ENCODE data around the gene DBR1. TPM values are rescaled to one million over a fixed set of nuclear protein-coding genes. Genes with fewer than 3 reads are reported as not detected.

The DBR1 gene
- total RNA-seq, 2 donors from 2014 or later, result 10.5 to 18.7 TPM

DNA sequence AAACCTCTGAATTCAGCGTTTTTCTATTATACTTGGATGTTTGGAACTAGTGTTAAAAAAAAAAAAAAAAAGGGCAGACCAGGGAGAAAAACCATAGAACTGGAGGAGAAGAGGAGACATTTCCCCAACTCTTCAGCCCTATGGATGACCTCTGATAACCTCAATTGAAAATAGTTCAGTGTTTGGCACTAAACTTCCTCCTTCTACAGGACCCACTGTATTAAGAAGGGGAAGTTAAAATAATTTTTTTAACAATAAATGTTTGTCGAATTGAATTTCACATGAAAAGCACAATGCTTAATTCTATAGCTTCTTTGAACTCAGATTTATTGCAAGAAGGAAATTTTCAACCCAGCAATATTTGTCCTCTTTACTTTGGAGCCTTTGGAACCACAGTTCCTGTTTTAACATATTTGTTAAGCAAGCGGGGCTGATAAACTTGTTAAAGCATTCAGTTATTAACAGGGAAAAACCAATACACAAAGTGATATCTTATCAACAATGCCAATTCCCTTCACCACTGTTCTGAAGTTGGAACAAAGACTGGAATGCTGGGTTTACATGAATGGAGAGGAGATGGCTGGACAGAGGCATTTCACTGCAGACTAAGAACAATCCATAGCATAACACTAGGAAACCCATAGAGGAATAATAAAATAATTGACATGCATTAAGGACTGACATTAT, 39.4 kb downstream of the DBR1 start:
- Histone ChIP-seq H3K27me3 (no peaks in the 10 kb centered on the region), H3K4me1 (no peaks in the 10 kb centered on the region), H3K9me3 (no peaks in the 10 kb centered on the region), H3K9ac (ENCODE audit: low read depth in 2 of 2, low read length in 2 of 2) (no peak overlapping the region), H3K27ac (no peak overlapping the region), H3K36me3 (no peaks in the 10 kb centered on the region), H3K4me3 (no peak overlapping the region)
- TF ChIP-seq, protein P1, sequence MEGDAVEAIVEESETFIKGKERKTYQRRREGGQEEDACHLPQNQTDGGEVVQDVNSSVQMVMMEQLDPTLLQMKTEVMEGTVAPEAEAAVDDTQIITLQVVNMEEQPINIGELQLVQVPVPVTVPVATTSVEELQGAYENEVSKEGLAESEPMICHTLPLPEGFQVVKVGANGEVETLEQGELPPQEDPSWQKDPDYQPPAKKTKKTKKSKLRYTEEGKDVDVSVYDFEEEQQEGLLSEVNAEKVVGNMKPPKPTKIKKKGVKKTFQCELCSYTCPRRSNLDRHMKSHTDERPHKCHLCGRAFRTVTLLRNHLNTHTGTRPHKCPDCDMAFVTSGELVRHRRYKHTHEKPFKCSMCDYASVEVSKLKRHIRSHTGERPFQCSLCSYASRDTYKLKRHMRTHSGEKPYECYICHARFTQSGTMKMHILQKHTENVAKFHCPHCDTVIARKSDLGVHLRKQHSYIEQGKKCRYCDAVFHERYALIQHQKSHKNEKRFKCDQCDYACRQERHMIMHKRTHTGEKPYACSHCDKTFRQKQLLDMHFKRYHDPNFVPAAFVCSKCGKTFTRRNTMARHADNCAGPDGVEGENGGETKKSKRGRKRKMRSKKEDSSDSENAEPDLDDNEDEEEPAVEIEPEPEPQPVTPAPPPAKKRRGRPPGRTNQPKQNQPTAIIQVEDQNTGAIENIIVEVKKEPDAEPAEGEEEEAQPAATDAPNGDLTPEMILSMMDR (IDR thresholded peaks at IDR 0.05), result no peak
- intact Hi-C loops (cut with DNase I), result no loop called here
- no peak for DNase-seq

DNA sequence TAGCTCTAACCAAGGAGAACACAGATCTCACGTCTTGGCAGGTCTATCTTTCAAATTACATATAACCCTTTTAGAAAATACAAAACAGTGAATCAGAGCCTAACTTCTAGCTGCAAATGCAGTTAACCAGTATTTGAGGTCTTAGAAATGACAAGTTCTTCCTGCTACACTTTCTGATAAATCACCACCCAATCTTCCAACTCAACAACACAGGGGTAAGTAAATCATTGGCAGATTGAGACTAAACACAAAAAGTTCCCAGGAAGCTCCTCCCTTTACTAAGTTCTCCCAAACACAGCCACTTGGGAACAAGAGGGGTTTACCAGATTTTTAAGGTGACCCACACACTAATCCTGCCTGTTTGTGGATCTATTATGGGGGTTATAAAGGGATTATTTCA, 42.5 kb downstream of the DBR1 start, which contains the start of gene A4GNT:
Gene A4GNT, minus strand, starts transcription at position 152 of the 400 bp plus-strand sequence. CDS start 1,134 bp downstream, outside the sequence.
- Histone ChIP-seq H3K9me3 (no peaks in the 10 kb centered on the region), H3K27me3 (no peaks in the 10 kb centered on the region), H3K4me1 (no peaks in the 10 kb centered on the region), H3K4me3 (no peak within 1 kb of the TSS), H3K36me3 (no peaks in the 10 kb centered on the region), H3K27ac (no peak within 1 kb of the TSS), H3K9ac (ENCODE audit: low read depth in 2 of 2, low read length in 2 of 2) (no peak within 1 kb of the TSS)
- intact Hi-C loops (cut with DNase I), result no loop called here
- TF ChIP-seq, protein P1 (IDR thresholded peaks at IDR 0.05), result no peak
- DNase-seq, result no peak

DNA sequence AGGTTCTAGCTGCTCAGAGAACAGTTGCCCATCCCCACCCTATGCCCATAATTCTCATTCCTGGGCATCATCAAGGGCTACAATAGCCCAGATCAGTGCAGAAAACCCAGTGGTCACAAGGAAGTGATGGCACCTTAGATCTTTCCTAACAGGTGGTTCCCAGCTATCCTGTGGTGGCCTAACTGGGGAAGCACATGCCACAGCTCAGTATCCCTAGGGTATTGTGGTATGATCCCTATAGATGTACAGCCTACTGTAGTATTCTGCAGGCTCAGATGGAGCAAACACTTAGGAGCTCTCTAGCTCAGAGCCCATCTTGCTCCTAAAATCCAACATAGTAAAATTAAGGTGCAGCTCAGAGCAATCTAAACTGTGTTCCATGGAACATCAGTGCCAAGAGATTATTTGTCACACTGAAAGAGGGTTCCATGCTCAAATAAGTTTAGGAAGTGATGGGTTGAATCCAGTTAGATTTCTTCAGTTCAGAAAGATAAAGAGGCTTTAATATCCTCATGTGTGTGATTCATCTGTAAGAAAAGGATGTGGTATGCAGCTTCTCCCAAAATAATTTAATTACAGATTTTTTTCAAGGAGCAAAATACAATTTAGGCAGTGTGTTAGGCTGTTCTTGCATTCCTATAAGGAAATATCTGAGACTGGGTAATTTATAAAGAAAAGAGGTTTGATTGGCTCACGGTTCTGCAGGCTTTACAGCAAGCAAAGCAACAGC, 46.9 kb downstream of the DBR1 start:
- no peaks in the 10 kb centered on the region for H3K9me3 ChIP-seq
- H3K4me3 ChIP-seq, result no peak overlapping the region
- H3K4me1 ChIP-seq, result no peaks in the 10 kb centered on the region
- H3K36me3 ChIP-seq, result no peaks in the 10 kb centered on the region
- TF ChIP-seq, protein P1 (IDR thresholded peaks at IDR 0.05), result no peak
- no peaks in the 10 kb centered on the region for H3K27me3 ChIP-seq
- no peak for DNase-seq
- no peak overlapping the region for H3K27ac ChIP-seq
- no peak overlapping the region for H3K9ac ChIP-seq (ENCODE audit: low read depth in 2 of 2, low read length in 2 of 2)
- intact Hi-C loops (cut with DNase I), result no loop called here

DNA sequence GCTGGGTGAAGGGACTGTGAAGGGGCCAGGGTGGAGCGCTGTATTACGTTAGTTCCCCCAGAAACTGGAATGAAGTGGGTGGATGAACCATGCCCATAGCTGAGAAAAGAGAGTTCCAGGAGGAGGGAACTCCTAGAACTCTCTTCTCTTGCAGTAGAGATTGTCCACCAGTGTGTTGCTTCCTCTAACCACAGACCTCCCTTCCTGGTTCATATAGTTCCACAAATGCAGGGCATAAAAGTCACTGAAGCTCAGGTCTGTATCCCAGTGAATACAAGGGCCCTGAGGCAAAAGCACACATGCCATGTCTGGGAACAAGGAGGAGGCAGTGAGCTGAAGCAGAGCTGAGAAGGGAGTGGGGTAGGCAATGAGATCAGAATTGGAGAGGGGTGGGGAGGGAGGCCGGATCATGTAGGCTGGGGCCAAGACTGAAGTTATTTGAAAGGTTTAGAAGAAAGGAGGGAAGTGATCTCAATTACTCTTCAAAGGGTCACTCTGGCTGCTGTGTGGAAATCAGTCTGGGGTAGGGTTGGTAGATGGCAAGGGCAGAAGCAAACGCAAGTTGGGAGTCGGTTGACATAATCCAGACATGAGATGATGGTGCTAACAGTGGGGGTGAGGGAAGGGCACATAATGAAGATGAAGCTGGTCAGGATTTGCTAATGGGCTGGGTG, 49.0 kb downstream of the DBR1 start:
- intact Hi-C loops (cut with DNase I), result no loop called here
- Histone ChIP-seq H3K27me3 (no peaks in the 10 kb centered on the region), H3K4me1 (no peaks in the 10 kb centered on the region), H3K9ac (ENCODE audit: low read depth in 2 of 2, low read length in 2 of 2) (no peak overlapping the region), H3K27ac (peak overlapping the region; percentile 17), H3K36me3 (no peaks in the 10 kb centered on the region), H3K9me3 (no peaks in the 10 kb centered on the region), H3K4me3 (no peak overlapping the region)
- DNase-seq, result no peak
- TF ChIP-seq, protein P1 (IDR thresholded peaks at IDR 0.05), result no peak

DNA sequence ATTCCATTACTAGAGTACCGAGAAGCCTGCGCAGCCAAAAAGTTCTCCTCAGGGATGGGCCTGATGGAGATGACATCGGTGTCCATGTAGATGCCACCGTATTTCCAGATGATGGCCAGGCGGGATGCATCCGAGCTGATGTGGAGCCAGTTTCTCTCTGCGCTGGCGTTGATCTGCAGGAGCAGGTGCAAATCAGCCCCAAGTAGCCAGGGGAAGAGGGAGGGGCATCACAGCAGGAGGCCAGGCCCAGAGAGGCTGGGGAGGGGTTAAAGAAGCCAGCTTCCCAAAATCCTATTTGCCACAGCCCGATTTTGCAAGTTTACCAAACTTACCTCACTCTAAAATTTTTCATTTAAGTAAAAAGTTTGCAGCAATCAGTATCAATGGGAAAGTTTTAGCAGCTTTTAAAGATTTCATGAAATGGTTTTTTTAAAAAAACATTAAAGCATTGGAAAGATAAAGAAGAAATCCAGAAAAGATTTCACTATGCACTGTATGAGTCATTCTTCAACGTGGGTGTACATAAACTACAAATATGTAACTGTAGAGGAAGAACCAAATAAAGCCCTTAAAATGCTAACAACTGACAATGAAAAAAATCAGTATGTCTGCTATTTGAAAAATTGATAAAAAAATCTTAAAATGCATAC, 49.9 kb downstream of the DBR1 start:
- no peak overlapping the region for H3K4me3 ChIP-seq
- no peaks in the 10 kb centered on the region for H3K4me1 ChIP-seq
- intact Hi-C loops (cut with DNase I), result no loop called here
- no peaks in the 10 kb centered on the region for H3K36me3 ChIP-seq
- no peaks in the 10 kb centered on the region for H3K9me3 ChIP-seq
- no peak overlapping the region for H3K27ac ChIP-seq
- H3K27me3 ChIP-seq, result no peaks in the 10 kb centered on the region
- TF ChIP-seq, protein P1 (IDR thresholded peaks at IDR 0.05), result no peak
- no peak overlapping the region for H3K9ac ChIP-seq (ENCODE audit: low read depth in 2 of 2, low read length in 2 of 2)
- no peak for DNase-seq
